ENCODE results near the gene EFCAB6.

GRCh38 chr22:43533656-43534428 lies 278.3 kb downstream of the EFCAB6 start:
- no peak for TF ChIP-seq POLR2A (IDR thresholded peaks at IDR 0.05; ENCODE audit: low read length)
- TF ChIP-seq GATA1 (IDR thresholded peaks at IDR 0.05; ENCODE audit: low read depth, low read length) = no peak

Data from erythroblast (primary cell).